Limb (tissue), 2 donors: ENCODE results near the gene VSX2.

Source experiments
- DNase-seq, 2 donors: peaks; one replicate each; pipeline ENCODE4 v3.0.0-alpha.2; 2016; ENCODE audit errors: extremely low spot score in 2 of 2

VSX2 gene

DNA sequence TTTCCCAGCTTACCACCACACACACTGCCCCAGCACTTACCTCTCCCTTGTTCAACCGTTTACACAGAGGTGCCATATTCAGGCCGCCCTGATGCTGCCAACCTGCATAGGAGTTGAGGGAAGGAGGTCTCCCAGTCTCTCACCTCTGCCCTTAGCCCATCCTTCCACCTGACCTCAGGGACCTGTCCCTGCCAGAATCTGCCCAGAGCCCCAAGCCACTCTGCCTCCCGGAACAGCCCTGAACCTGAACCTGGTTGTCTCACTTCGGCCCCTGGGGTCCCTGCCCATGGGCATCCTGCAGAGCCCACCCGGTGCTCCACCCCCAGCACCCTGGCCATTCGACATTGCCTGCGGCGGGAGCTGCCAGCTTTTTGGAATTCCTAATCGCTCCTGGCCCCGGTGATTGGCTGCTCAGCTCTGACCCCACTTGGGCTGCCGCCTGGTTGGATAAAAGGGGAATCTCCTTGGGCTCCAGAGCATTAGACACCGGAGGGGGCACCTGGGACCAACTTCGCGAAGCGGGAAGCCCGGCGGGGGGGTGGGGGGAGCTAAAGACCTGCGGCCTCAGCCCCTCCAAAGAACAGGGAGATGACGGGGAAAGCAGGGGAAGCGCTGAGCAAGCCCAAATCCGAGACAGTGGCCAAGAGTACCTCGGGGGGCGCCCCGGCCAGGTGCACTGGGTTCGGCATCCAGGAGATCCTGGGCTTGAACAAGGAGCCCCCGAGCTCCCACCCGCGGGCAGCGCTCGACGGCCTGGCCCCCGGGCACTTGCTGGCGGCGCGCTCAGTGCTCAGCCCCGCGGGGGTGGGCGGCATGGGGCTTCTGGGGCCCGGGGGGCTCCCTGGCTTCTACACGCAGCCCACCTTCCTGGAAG lies at the start of gene VSX2:
TSS of gene VSX2 (plus strand) at position 476 of the 874 bp plus-strand sequence. CDS start at position 589, 113 bp downstream.
- no peak for DNase-seq

GRCh38 chr14:74190927-74191575 lies 48.2 kb upstream of the VSX2 start:
- no peak for DNase-seq

DNA sequence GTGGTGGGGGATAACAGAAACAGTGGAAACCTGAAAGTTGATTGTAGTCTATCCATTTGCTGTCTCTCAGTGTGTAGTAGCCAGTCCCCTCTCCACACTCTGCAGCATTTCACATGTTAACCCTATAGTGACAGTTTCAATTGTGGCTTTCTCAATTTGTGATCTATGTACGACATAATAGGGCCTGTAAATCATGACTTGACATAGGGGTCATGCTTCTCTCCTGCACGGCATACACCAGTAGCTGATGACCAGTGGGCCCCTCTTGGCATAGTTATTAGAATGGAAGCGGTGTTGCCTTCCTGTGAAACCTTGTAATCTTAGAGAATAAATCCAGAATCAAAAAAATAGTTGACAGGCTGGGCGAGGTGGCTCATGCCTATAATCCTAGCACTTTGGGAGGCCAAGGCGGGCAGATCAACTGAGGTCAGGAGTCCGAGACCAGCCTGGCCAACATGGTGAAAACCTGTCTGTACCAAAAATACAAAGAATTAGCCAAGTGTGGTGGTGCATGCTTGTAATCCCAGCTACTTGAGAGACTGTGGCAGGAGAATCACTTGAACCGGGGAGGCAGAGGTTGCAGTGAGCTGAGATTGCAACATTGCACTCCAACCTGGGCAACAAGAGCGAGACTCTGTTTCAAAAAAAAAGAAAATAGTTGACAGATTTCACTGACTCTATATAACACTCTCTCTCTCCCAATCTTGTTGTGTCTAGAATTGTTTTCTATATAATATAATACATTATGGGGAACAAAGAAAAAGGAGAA lies 44.6 kb upstream of the VSX2 start:
- DNase-seq, result no peak

GRCh38 chr14:74195623-74196022 lies 43.6 kb upstream of the VSX2 start:
- no peak for DNase-seq

- DNase-seq, result no peak
Observed at GRCh38 chr14:74198441-74199234, 40.6 kb upstream of the VSX2 start.

DNA sequence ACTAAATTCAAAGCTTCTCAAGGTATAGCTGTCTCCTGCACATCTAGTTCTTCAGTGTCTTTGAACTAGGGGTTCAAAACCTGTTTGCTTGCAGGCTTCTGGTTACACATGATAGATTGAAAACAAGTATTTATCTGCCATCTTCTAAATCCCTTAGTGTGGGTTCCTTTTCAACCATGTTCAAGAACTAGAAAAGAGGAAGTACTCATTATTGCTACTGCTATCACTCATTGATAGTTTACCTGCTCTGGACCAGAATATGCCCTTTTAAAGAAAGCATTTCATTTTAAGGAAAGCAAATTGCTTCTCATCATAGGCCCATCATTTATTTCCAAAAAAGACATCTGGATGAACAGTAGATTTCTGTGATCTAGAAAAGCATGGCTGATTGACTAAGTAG lies 37.1 kb upstream of the VSX2 start:
- no peak for DNase-seq

DNA sequence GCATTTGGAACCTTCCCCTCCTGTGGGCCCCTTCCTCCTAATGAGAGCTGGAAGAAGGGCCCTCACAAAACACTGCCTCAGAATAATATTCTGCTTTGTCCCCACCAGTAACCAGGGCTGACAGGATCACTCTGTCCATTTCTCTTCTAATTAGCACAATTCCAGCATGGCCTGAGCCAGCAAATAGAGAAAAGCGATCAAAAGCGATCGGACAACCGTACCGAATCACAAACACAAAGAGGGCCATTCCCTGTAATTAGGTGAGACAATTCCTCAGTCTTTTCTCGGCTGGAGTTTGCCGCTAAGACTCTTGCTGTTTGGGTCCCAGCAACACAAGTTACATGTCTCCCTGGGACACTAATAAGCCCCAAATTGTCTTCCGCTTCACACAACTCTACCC lies 35.6 kb upstream of the VSX2 start:
- no peak for DNase-seq

DNA sequence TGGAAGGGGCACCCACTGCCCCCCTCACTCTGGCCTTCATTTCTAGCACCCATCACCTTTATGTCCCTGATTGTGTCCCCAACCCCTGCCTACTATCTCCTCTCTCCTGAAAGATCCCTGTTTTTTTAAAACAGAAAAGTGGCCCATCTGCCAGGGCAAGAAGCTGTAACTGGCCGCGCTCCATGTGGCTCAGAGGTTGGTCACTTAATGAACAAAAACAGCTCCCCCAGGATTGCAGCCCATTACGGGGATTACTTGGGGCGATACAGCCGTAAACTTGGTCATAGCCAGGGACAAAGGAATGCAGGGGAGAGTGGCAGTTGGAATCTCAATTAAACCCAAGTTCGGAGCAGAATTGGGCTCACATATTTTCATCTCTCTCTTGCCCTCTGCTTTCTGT lies 34.8 kb upstream of the VSX2 start:
- no peak for DNase-seq

GRCh38 chr14:74205882-74206281 lies 33.4 kb upstream of the VSX2 start:
- no peak for DNase-seq

DNA sequence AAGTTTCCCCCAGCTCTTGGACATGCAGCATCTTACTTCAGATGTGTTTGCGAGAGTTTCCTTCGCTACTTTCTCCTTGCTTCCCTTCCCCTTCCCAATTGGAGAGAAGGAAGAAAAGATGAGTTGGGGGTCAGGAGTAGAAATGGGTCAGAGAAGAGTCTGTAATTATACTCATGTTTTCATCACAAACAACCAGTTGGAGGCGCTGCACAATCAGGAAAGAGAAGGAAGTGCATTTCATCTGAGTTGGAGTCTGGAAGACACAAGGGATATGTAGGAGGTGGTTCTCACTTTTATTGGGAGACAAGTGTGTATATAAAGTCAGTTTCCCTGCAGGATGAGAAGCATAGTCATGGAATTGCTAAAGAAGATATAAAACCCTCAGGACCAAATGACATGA lies 31.3 kb upstream of the VSX2 start:
- no peak for DNase-seq

- DNase-seq, result no peak
Observed at GRCh38 chr14:74208642-74209041, 30.6 kb upstream of the VSX2 start.

- DNase-seq, result no peak
Observed at GRCh38 chr14:74211945-74212580, 27.2 kb upstream of the VSX2 start.

DNA sequence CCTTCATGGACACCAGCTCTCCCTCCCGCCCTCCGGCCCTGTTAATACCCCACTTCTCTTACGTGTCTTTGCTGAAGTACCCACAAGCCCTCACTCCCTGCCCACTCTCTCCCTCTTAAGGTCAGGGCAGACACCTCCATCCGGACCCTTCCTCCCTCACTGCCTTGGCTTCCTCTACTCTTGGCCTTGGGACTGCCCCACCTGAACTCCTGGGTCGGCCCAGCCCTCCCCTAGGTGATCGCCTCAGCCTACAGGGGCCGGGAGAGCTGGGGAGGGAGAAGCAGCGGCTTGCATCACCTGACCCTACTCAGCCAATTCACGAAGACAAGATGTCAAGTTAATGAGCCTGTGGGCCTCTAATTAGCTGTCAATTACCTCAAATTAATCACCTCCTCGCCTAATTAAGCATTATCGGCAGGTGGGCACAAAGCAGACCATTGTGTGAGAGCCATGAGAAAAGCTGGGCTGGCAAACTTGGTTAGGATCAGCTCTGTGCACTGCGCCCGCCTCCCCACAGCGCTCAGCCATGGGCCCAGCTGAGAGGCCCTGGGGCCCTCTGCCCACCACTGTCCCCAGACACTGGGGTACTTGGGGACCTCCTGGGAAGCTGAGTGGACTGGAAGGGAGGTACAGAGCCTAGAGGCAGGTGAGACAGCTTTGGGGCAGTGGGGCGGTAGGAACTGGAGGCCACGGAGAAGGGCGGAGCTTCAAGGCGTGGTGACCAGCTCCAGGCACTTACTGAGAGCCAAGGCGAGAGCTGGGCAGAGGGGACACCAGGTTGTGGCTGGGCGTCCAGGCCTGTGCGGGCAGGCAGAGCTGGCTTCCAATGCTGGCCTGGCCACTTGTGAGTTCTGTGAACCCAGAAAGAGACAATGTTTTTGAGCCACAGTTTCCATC lies 25.1 kb upstream of the VSX2 start:
- DNase-seq, result no peak

GRCh38 chr14:74216671-74217070 lies 22.6 kb upstream of the VSX2 start:
- DNase-seq, result no peak

DNA sequence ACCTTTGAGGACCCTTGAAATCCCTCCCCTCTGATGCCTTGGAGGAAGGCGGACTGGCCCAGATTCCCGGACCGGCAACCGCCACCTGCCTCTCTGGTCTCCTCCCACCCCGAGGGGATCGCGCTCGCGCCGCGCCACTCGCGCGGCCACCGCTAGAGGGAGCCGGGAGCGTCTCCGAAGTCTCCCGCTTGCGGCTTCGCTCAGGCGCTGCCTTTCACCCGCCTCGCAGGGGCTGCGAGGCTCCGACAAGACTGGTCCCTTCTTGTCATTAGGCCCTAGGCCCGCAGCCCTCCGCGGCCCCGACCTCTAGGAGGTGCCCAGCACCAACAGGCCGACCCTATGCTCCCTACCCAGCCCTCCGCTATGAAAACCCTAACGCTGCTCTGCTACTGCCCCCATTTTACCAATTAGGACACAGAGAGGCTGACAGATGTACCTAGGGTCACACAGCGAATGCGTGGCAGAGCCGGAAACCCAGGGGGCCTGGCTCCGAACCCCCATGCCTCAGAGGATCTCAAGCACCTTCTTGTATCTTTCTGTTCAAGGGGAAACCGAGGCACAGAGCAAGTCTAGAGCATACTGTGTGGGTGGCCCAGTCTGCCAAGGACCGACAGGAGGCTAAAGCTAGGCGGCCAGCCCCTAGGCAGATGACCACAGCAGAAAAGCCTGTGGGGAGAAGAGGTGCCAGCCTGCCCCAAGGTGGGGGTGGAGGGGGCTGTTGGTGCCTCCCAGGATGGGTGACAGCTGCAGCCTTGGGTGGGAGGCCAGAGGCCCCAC lies 21.4 kb upstream of the VSX2 start:
- peak; percentile 32 to 85 for DNase-seq

DNA sequence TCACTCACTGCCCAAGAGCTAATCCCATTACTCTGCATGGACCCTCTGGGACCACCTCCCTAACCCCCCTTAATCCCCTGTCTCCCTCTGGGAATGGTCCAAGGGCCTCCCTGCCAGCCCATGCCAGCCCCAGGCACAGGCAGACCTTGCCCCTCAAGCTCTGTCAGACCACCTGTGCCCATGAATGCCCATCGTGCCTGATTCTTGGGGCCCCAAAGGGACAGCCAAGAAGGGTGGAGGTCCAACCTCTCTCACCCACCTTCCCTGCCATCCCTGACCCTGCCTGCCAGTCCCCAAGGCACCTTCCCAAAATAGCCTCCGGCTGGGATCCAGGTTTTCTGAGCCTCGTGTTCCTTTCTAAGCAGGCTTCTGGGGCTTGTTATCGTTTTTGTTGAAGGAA lies 20.8 kb upstream of the VSX2 start:
- no peak for DNase-seq

GRCh38 chr14:74219277-74220205 lies 19.7 kb upstream of the VSX2 start:
- no peak for DNase-seq

DNA sequence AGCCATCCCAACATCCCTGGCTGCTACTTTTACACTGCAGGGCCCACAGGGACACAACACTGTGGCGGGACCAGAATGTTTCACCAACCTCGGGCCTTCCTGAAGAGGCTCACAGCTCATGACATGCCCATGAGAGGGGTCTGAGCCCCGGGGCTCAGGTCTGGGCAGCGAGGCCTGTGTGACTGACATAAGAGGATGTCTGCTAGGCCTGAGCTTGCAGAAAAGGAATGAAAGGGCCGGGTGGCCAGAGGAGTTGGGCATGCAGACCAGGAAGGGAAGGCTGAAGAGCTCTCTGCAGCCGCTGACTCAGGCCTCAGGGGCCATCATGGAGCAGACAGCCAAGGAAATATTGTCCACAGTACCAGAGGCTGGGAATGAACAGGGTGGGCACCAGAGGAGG lies 18.3 kb upstream of the VSX2 start:
- DNase-seq, result no peak
